Measurements from ENCODE around the gene ENDOV.
"Not testable (repeated sequence)": the region's sequence is repeated elsewhere in the genome, so short reads cannot be mapped to it uniquely, and the experiment has no call there.

ENDOV gene

GRCh38 chr17:80396157-80397033 is 18.6 kb upstream of the ENDOV start:
- TF ChIP-seq ZNF274 (IDR thresholded peaks at IDR 0.05; ENCODE audit: low read depth, low read length) = no peak
- H3K4me3 ChIP-seq (ENCODE audit: low read length) = no peak overlapping the region

DNA sequence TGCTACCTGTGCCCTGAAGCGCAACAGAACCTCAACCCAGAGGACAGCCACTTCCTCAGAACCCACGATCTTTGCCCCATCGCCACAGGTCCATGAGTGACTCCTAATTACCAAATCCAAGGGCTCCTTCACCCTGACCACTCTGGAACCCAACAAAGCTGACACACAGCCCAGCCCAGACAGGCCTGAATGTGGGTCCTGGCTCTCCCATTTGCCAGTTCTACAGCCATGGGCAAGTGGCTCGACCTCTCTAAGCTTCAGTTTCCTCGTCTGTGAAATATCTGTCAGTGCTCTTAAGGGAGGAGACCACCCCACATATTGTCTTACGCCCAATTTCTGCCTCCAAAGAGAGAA is 18.0 kb upstream of the ENDOV start:
- TF ChIP-seq ZNF274 (IDR thresholded peaks at IDR 0.05; ENCODE audit: low read depth, low read length) = no peak
- no peak overlapping the region for H3K4me3 ChIP-seq (ENCODE audit: low read length)

DNA sequence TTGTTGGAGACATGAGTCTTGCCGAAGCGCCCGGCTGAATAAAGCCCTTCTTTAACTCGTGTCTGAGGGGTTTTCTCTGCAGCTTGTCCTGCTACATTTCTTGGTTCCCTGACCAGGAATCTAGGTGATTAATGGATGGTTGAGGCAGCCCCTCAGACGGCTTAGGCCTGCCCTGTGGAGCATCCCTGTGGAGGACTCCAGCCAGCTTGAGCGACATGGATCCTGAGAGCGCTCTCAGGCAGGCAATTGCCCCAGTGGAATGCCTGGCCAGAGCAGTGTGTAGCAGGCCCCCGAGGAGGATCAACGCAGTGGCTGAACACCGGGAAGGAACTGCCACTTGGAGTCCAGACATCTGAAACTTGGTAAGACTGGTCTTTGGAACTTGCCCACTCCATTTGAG is 17.3 kb upstream of the ENDOV start:
- TF ChIP-seq ZNF274 (IDR thresholded peaks at IDR 0.05; ENCODE audit: low read depth, low read length) = no peak
- H3K4me3 ChIP-seq (ENCODE audit: low read length) = peak overlapping the region; percentile 37; the same call in 1 of the 2 replicates

DNA sequence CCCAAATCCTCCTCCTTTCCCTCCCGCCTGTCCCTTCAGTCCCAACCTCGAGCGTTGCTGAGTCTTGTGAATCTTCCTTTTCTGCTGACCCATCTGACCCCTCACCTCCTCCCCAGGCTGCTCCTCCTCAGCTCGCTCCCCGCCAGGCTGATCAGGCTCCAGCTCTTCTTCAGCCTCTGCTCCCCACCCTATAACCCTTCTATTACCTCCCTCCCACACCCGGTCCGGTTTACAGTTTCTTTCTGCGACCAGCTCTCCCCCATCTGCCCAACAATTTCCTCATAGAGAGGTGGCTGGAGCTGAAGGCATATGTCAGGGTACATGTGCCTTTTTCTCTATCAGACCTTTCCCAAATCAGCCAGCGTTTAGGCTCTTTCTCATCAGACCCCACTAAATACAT is 13.9 kb upstream of the ENDOV start:
- H3K4me3 ChIP-seq (ENCODE audit: low read length) = not testable (repeated sequence)

- not testable (repeated sequence) for H3K4me3 ChIP-seq (ENCODE audit: low read length)
These were observed 12.9 kb upstream of the ENDOV start for GRCh38 chr17:80402102-80402501.

- TF ChIP-seq ZNF274 (IDR thresholded peaks at IDR 0.05; ENCODE audit: low read depth, low read length) = no peak
These were observed 12.0 kb upstream of the ENDOV start for GRCh38 chr17:80402959-80403358.

DNA sequence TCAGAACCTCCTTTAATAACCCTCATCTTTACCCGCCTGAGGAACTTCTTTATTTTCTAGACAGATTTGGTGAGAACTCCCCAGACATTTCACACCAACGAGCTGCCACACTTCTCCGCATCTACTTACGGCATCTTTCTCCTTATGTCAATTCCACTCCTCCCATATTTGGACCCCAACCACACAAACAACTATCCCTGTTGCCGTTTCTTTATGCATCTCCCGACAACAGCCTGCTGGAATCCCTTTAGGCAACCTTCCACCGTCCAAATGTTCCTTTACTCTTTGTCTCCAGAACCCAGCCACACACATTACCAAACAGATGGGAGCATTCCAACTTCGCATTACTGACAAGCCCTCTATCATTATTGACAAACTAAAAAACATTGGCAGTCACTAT is 8.8 kb upstream of the ENDOV start:
- TF ChIP-seq ZNF274 (IDR thresholded peaks at IDR 0.05; ENCODE audit: low read depth, low read length) = no peak
- H3K4me3 ChIP-seq (ENCODE audit: low read length) = no peak overlapping the region

More at GRCh38 chr17:80402959-80403358, 12.0 kb upstream of the ENDOV start:
- no peak overlapping the region for H3K4me3 ChIP-seq (ENCODE audit: low read length)

DNA sequence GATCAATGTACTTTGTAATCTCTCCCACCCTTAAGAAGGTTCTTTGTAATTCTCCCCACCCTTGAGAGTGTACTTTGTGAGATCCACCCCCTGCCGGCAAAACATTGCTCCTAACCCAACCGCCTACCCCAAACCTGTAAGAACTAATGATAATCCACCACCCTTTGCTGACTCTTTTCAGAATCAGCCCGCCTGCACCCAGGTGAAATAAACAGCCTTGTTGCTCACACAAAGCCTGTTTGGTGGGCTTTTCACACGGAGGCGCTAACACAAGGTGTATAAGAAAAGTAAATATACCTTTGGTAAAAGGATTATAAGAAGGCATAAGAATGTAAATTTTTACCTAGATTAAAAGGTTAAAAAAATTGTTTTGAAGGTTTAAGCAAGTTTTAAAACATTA is 7.0 kb upstream of the ENDOV start:
- H3K4me3 ChIP-seq (ENCODE audit: low read length) = not testable (repeated sequence)

DNA sequence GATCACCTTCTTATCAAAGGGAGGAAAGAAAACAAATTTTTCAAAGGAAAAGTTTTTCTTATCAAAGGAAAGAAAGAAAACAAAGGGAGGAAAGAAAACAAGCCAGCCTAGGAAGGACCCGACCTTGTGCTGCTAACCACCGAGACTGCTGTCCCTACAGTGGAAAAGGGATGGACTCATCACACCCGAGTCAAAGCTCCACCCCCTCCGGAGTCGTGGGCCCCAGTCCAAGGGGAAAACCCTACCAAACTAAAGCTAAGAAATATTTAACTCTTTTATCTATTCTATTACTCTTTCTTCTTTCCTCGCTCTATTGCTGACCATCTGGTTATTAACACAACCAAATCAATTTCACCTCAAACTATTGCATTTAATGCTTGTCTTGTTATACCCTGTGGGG is 6.1 kb upstream of the ENDOV start:
- TF ChIP-seq ZNF274 (IDR thresholded peaks at IDR 0.05; ENCODE audit: low read depth, low read length) = no peak
- no peak overlapping the region for H3K4me3 ChIP-seq (ENCODE audit: low read length)

- TF ChIP-seq ZNF274 (IDR thresholded peaks at IDR 0.05; ENCODE audit: low read depth, low read length) = no peak
These were observed 5.3 kb upstream of the ENDOV start for GRCh38 chr17:80409626-80410025.

GRCh38 chr17:80410441-80411087 is 4.4 kb upstream of the ENDOV start:
- peak overlapping the region; percentile 24; the same call in 1 of the 2 replicates for H3K4me3 ChIP-seq (ENCODE audit: low read length)

More at GRCh38 chr17:80409626-80410025, 5.3 kb upstream of the ENDOV start:
- no peak overlapping the region for H3K4me3 ChIP-seq (ENCODE audit: low read length)

GRCh38 chr17:80413771-80414507 is 1.0 kb upstream of the ENDOV start:
- no peak for TF ChIP-seq ZNF274 (IDR thresholded peaks at IDR 0.05; ENCODE audit: low read depth, low read length)
- H3K4me3 ChIP-seq (ENCODE audit: low read length) = peak overlapping the region; percentile 75

GRCh38 chr17:80414508-80414802 is 512 bp upstream of the ENDOV start:
- H3K4me3 ChIP-seq (ENCODE audit: low read length) = peak overlapping the region; percentile 75
- TF ChIP-seq ZNF274 (IDR thresholded peaks at IDR 0.05; ENCODE audit: low read depth, low read length) = no peak

- no peak for TF ChIP-seq ZNF274 (IDR thresholded peaks at IDR 0.05; ENCODE audit: low read depth, low read length)
- H3K4me3 ChIP-seq (ENCODE audit: low read length) = peak overlapping the region; percentile 75
These were observed 715 bp downstream of the ENDOV start for GRCh38 chr17:80415626-80416137.
